ENCODE results near the gene SEC23IP.

DNA sequence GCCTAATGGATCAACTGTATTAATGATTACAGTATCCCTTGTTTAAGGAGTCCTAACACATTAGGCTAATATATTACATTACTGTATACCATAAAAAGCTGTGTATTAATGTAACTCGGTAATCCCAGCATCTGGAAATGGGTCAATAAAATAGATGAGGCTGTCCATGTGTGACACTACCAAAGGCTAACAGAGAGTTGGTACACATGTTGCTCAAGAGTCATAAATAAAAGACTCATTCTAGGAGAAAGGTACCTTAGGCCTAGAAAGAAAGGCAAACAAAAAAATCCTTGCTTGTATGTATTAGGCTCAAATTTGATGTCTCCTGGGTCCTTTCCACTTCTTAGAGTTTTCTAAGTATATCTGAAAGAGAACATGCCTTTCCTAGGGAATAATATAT, 34.5 kb upstream of the SEC23IP start:
- TF ChIP-seq, protein P1, sequence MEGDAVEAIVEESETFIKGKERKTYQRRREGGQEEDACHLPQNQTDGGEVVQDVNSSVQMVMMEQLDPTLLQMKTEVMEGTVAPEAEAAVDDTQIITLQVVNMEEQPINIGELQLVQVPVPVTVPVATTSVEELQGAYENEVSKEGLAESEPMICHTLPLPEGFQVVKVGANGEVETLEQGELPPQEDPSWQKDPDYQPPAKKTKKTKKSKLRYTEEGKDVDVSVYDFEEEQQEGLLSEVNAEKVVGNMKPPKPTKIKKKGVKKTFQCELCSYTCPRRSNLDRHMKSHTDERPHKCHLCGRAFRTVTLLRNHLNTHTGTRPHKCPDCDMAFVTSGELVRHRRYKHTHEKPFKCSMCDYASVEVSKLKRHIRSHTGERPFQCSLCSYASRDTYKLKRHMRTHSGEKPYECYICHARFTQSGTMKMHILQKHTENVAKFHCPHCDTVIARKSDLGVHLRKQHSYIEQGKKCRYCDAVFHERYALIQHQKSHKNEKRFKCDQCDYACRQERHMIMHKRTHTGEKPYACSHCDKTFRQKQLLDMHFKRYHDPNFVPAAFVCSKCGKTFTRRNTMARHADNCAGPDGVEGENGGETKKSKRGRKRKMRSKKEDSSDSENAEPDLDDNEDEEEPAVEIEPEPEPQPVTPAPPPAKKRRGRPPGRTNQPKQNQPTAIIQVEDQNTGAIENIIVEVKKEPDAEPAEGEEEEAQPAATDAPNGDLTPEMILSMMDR (IDR thresholded peaks at IDR 0.05): no peak
- TF ChIP-seq POLR2A (IDR thresholded peaks at IDR 0.05) (no peak), EP300 (IDR thresholded peaks at IDR 0.05) (no peak), POLR2AphosphoS5 (IDR thresholded peaks at IDR 0.05) (no peak)
